MCF 10A (cell line): Measurements from ENCODE around the gene TADA3. TPM values are rescaled to one million over a fixed set of nuclear protein-coding genes. Genes with fewer than 3 reads are reported as not detected.
"Not testable (repeated sequence)": the region's sequence is repeated elsewhere in the genome, so short reads cannot be mapped to it uniquely, and the experiment has no call there.

Experiments
- BruUV-seq: library from RNA; stranded (reverse); fragments of 400-500 nt; replicated peaks from 2 replicates; lab custom pipeline; 2021; lab: Mats Ljungman, UMichigan
- CTCF ChIA-PET: fragments of 300-600 bp; sonication (Branson Sonifier 250); formaldehyde crosslinking; extraction: SDS; loops from one replicate; lab custom pipeline; 2021; ENCODE audit warnings: antibody characterized with exemption, inconsistent platforms; lab: Yijun Ruan, JAX
- POLR2A ChIA-PET: fragments of 300-600, 350-650 bp; sonication (Branson Sonifier 250); formaldehyde crosslinking; extraction: SDS; loops from one replicate; lab custom pipeline; 2020; ENCODE audit warnings: antibody characterized with exemption, inconsistent platforms; lab: Yijun Ruan, JAX
- DNase-seq: peaks from one replicate; pipeline ENCODE4 v3.0.0-alpha.2; 2018; ENCODE audit not compliant: unreplicated experiment
- H3K27ac Mint-ChIP-seq: one replicate; pipeline ENCODE4 v1.8.0; 2022; ENCODE audit warnings: mild to moderate bottlenecking, low read depth, mixed read lengths; ENCODE audit not compliant: unreplicated experiment
- H3K27me3 Mint-ChIP-seq: one replicate; pipeline ENCODE4 v1.8.0; 2022; ENCODE audit warnings: mixed read lengths; ENCODE audit not compliant: insufficient read depth, unreplicated experiment
- H3K36me3 Mint-ChIP-seq: one replicate; pipeline ENCODE4 v1.8.0; 2022; ENCODE audit warnings: mild to moderate bottlenecking, moderate library complexity, mixed read lengths; ENCODE audit not compliant: insufficient read depth, unreplicated experiment
- H3K4me1 Mint-ChIP-seq: one replicate; pipeline ENCODE4 v1.8.0; 2022; ENCODE audit warnings: mixed read lengths; ENCODE audit not compliant: insufficient read depth, unreplicated experiment
- H3K4me3 Mint-ChIP-seq: one replicate; pipeline ENCODE4 v1.8.0; 2022; ENCODE audit warnings: mild to moderate bottlenecking, moderate library complexity, mixed read lengths; ENCODE audit not compliant: unreplicated experiment
- H3K9me3 Mint-ChIP-seq: one replicate; pipeline ENCODE4 v1.8.0; 2022; ENCODE audit warnings: mixed read lengths; ENCODE audit not compliant: unreplicated experiment
- CTCF ChIP-seq: fragments of 200-600 bp; IDR thresholded peaks from one replicate; pipeline ENCODE4 v1.8.0; 2022; ENCODE audit warnings: antibody characterized with exemption, mild to moderate bottlenecking; ENCODE audit not compliant: unreplicated experiment
- intact Hi-C: fragments of 100-400 bp; cut with micrococcal nuclease; formaldehyde crosslinking; loops from 2 replicates; pipeline ENCODE4 v1.14.1; 2022
- total RNA-seq: library from RNA; stranded (reverse); gene quantifications from 2 replicates; pipeline ENCODE4 v1.2.3, GENCODE V29; 2022

Gene TADA3
- total RNA-seq, 1 experiment from 2014 or later: 77.1 TPM

GRCh38 chr3:9776896-9777693 is 15.2 kb downstream of the TADA3 start:
- DNase-seq: no peak
- intact Hi-C loops: no loop called here
- Mint-ChIP-seq H3K4me3 (no peak overlapping the region), H3K4me1 (peaks cover 16% of the 10 kb centered on the region), H3K9me3 (no peaks in the 10 kb centered on the region), H3K27ac (no peak overlapping the region), H3K27me3 (no peaks in the 10 kb centered on the region), H3K36me3 (peaks cover 2% of the 10 kb centered on the region)
- ChIA-PET POLR2A (interaction anchor here (2.0 to 2.5 kb wide), 2 partner anchors 16 to 27 kb away, joined by 6 to 8 read pairs; partner anchors contain the start of genes ARPC4, OGG1 and TADA3), CTCF (interaction anchor here (0.8 kb wide), 1 partner anchor 61 kb away, joined by 3 read pairs; no protein-coding TSS in a partner anchor)
- BruUV-seq: no TSS peak
- TF ChIP-seq CTCF: no peak

- H3K36me3 Mint-ChIP-seq, DNase-seq, intact Hi-C loops, H3K27me3 Mint-ChIP-seq, BruUV-seq, H3K9me3 Mint-ChIP-seq, H3K4me1 Mint-ChIP-seq: not testable (repeated sequence)
- POLR2A ChIA-PET: interaction anchor here (0.6 to 1.3 kb wide), 3 partner anchors 11 to 94 kb away, joined by 3 to 5 read pairs (median 3); partner anchors contain the start of gene BRPF1
- CTCF ChIA-PET: interaction anchor here (0.8 to 1.7 kb wide), 2 partner anchors 8 to 161 kb away, joined by 3 to 4 read pairs; no protein-coding TSS in a partner anchor
- H3K4me3 Mint-ChIP-seq: peak overlapping the region; percentile 59
- H3K27ac Mint-ChIP-seq: peak overlapping the region; percentile 31
Observed at GRCh38 chr3:9771007-9771406, 21.3 kb downstream of the TADA3 start.

- BruUV-seq: no TSS peak
- Mint-ChIP-seq H3K27me3 (no peaks in the 10 kb centered on the region), H3K9me3 (no peaks in the 10 kb centered on the region), H3K36me3 (peaks cover 4% of the 10 kb centered on the region), H3K4me1 (peaks cover 7% of the 10 kb centered on the region), H3K27ac (peak overlapping the region; percentile 46), H3K4me3 (peak overlapping the region; percentile 59)
- intact Hi-C loops: no loop called here
- DNase-seq: peak; percentile 30
- POLR2A ChIA-PET: interaction anchor here (0.6 to 1.4 kb wide), 4 partner anchors 11 to 163 kb away, joined by 3 to 5 read pairs (median 3); partner anchors contain the start of genes BRPF1 and CRELD1
- TF ChIP-seq CTCF: no peak
- CTCF ChIA-PET: interaction anchor here (1.7 kb wide), 1 partner anchor 7 kb away, joined by 4 read pairs; no protein-coding TSS in a partner anchor
Observed at GRCh38 chr3:9770276-9770812, 21.9 kb downstream of the TADA3 start.

- BruUV-seq: no TSS peak
- intact Hi-C loops: no loop called here
- peak within 1 kb of the TSS; percentile 59 for H3K4me3 Mint-ChIP-seq
- TF ChIP-seq CTCF: no peak
- CTCF ChIA-PET: interaction anchor here (0.6 kb wide), 1 partner anchor 37 kb away, joined by 3 read pairs; no protein-coding TSS in a partner anchor
- H3K9me3 Mint-ChIP-seq: no peaks in the 10 kb centered on the region
- no peaks in the 10 kb centered on the region for H3K27me3 Mint-ChIP-seq
- peaks cover 4% of the 10 kb centered on the region for H3K36me3 Mint-ChIP-seq
- H3K4me1 Mint-ChIP-seq: peaks cover 7% of the 10 kb centered on the region
- H3K27ac Mint-ChIP-seq: peak within 1 kb of the TSS; percentile 46
- DNase-seq: peak; percentile 57
- POLR2A ChIA-PET: interaction anchor here (0.9 to 1.4 kb wide), 3 partner anchors 9 to 164 kb away, joined by 3 to 5 read pairs (median 3); partner anchors contain the start of genes BRPF1 and CRELD1
Observed at GRCh38 chr3:9769426-9770275, 22.6 kb downstream of the TADA3 start, which contains the start of gene CAMK1. Gene CAMK1, minus strand, starts transcription at chr3:9769947. Its CDS starts 2,198 bp downstream, at chr3:9767749.
